OCI-LY7 (cell line): ENCODE data around the gene OR51B4. TPM values are rescaled to one million over a fixed set of nuclear protein-coding genes. Genes with fewer than 3 reads are reported as not detected.

ENCODE experiments used
- total RNA-seq, 2 experiments: library from RNA; depleted of rRNA in 1 of 2; stranded (reverse); fragments of >200 nt in 1 of 2; shearing (Covaris generic) in 1 of 2; gene quantifications; 2 replicates each; pipeline ENCODE4 v1.2.3, GENCODE V29; 2014 to 2022

The OR51B4 gene
- total RNA-seq, 2 experiments from 2014 or later = not detected

Other genes starting within 250 kb of the OR51B4 start
- not detected in 2 replicates for gene OR52E2, start 242.3 kb downstream of the OR51B4 start, total RNA-seq (2014; rRNA removed; shearing (Covaris generic))
- gene OR52E2, start 242.3 kb downstream of the OR51B4 start, total RNA-seq (2022) = not detected in 2 replicates
- not detected in 2 replicates for gene OR52E1, start 232.4 kb downstream of the OR51B4 start, total RNA-seq (2014; rRNA removed; shearing (Covaris generic))
- gene OR52E1, start 232.4 kb downstream of the OR51B4 start, total RNA-seq (2022) = not detected in 2 replicates
- gene OR52A5, start 163.6 kb downstream of the OR51B4 start, total RNA-seq (2014; rRNA removed; shearing (Covaris generic)) = not detected in 2 replicates
- gene OR52A5, start 163.6 kb downstream of the OR51B4 start, total RNA-seq (2022) = not detected in 2 replicates
- gene OR52A1, start 147.2 kb downstream of the OR51B4 start, total RNA-seq (2014; rRNA removed; shearing (Covaris generic)) = not detected in 2 replicates
- not detected in 2 replicates for gene OR52A1, start 147.2 kb downstream of the OR51B4 start, total RNA-seq (2022)
- gene OR51V1, start 101.3 kb downstream of the OR51B4 start, total RNA-seq (2014; rRNA removed; shearing (Covaris generic)) = not detected in 2 replicates
- not detected in 2 replicates for gene OR51V1, start 101.3 kb downstream of the OR51B4 start, total RNA-seq (2022)
- gene HBB, start 74.9 kb downstream of the OR51B4 start, total RNA-seq (2014; rRNA removed; shearing (Covaris generic)) = not detected in 2 replicates
- not detected in 2 replicates for gene HBB, start 74.9 kb downstream of the OR51B4 start, total RNA-seq (2022)
- not detected in 2 replicates for gene HBD, start 67.5 kb downstream of the OR51B4 start, total RNA-seq (2014; rRNA removed; shearing (Covaris generic))
- gene HBD, start 67.5 kb downstream of the OR51B4 start, total RNA-seq (2022) = not detected in 2 replicates
- gene HBG1, start 52.1 kb downstream of the OR51B4 start, total RNA-seq (2014; rRNA removed; shearing (Covaris generic)) = not detected in 2 replicates
- not detected in 2 replicates for gene HBG1, start 52.1 kb downstream of the OR51B4 start, total RNA-seq (2022)
- gene HBG2, start 47.2 kb downstream of the OR51B4 start, total RNA-seq (2014; rRNA removed; shearing (Covaris generic)) = not detected in 2 replicates
- gene HBG2, start 47.2 kb downstream of the OR51B4 start, total RNA-seq (2022) = not detected in 2 replicates
- gene HBE1, start 32.0 kb downstream of the OR51B4 start, total RNA-seq (2014; rRNA removed; shearing (Covaris generic)) = not detected in 2 replicates
- gene HBE1, start 32.0 kb downstream of the OR51B4 start, total RNA-seq (2022) = not detected in 2 replicates
- not detected in 2 replicates for gene OR51B2, start 22.4 kb upstream of the OR51B4 start, total RNA-seq (2014; rRNA removed; shearing (Covaris generic))
- not detected in 2 replicates for gene OR51B2, start 22.4 kb upstream of the OR51B4 start, total RNA-seq (2022)
- gene OR51B5, start 41.6 kb upstream of the OR51B4 start, total RNA-seq (2014; rRNA removed; shearing (Covaris generic)) = 0.16 TPM in 1 of 2 replicates, not detected in the other
- not detected in 2 replicates for gene OR51B5, start 41.6 kb upstream of the OR51B4 start, total RNA-seq (2022)
- gene OR51B6, start 49.6 kb upstream of the OR51B4 start, total RNA-seq (2014; rRNA removed; shearing (Covaris generic)) = not detected in 2 replicates
- gene OR51B6, start 49.6 kb upstream of the OR51B4 start, total RNA-seq (2022) = not detected in 2 replicates
- gene OR51M1, start 81.9 kb upstream of the OR51B4 start, total RNA-seq (2014; rRNA removed; shearing (Covaris generic)) = not detected in 2 replicates
- not detected in 2 replicates for gene OR51M1, start 81.9 kb upstream of the OR51B4 start, total RNA-seq (2022)
- not detected in 2 replicates for gene OR51Q1, start 120.2 kb upstream of the OR51B4 start, total RNA-seq (2014; rRNA removed; shearing (Covaris generic))
- gene OR51Q1, start 120.2 kb upstream of the OR51B4 start, total RNA-seq (2022) = not detected in 2 replicates
- not detected in 2 replicates for gene OR51I1, start 139.6 kb upstream of the OR51B4 start, total RNA-seq (2014; rRNA removed; shearing (Covaris generic))
- gene OR51I1, start 139.6 kb upstream of the OR51B4 start, total RNA-seq (2022) = not detected in 2 replicates
- gene OR51I2, start 147.4 kb upstream of the OR51B4 start, total RNA-seq (2014; rRNA removed; shearing (Covaris generic)) = not detected in 2 replicates
- not detected in 2 replicates for gene OR51I2, start 147.4 kb upstream of the OR51B4 start, total RNA-seq (2022)
- not detected in 2 replicates for gene OR52D1, start 186.7 kb upstream of the OR51B4 start, total RNA-seq (2014; rRNA removed; shearing (Covaris generic))
- not detected in 2 replicates for gene OR52D1, start 186.7 kb upstream of the OR51B4 start, total RNA-seq (2022)
- not detected in 2 replicates for gene UBQLN3, start 208.0 kb upstream of the OR51B4 start, total RNA-seq (2014; rRNA removed; shearing (Covaris generic))
- not detected in 2 replicates for gene UBQLN3, start 208.0 kb upstream of the OR51B4 start, total RNA-seq (2022)
- 0.05 TPM in 1 of 2 replicates, not detected in the other for gene UBQLNL, start 214.8 kb upstream of the OR51B4 start, total RNA-seq (2014; rRNA removed; shearing (Covaris generic))
- 0.13 and 0.15 TPM in 2 replicates for gene UBQLNL, start 214.8 kb upstream of the OR51B4 start, total RNA-seq (2022)
- 0.60 TPM in 1 of 2 replicates, not detected in the other for gene OR52H1, start 246.6 kb upstream of the OR51B4 start, total RNA-seq (2014; rRNA removed; shearing (Covaris generic))
- not detected in 2 replicates for gene OR52H1, start 246.6 kb upstream of the OR51B4 start, total RNA-seq (2022)